ENCODE results near the gene CRYL1. TPM values are rescaled to one million over a fixed set of nuclear protein-coding genes. Genes with fewer than 3 reads are reported as not detected.

CRYL1 gene
- total and polyA plus RNA-seq, 2 of the 13 experiments (the other 11 are each of a cell fraction or from before 2014, with no cell fraction given) = 57.2 to 115 TPM

- TF ChIP-seq REXO4 (CRISPR knock-in tag; IDR thresholded peaks at IDR 0.05; ENCODE audit: borderline replicate concordance) = no peak
- TF ChIP-seq ADNP (CRISPR knock-in tag; IDR thresholded peaks at IDR 0.05) = no peak
- no peak for TF ChIP-seq ZNF460 (CRISPR knock-in tag; IDR thresholded peaks at IDR 0.05; ENCODE audit: borderline replicate concordance)
- no peak for TF ChIP-seq ZNF839 (CRISPR knock-in tag; IDR thresholded peaks at IDR 0.05; ENCODE audit: borderline replicate concordance)
- no peak for TF ChIP-seq ZNF235 (CRISPR knock-in tag; IDR thresholded peaks at IDR 0.05; ENCODE audit: borderline replicate concordance)
- TF ChIP-seq, protein P1, sequence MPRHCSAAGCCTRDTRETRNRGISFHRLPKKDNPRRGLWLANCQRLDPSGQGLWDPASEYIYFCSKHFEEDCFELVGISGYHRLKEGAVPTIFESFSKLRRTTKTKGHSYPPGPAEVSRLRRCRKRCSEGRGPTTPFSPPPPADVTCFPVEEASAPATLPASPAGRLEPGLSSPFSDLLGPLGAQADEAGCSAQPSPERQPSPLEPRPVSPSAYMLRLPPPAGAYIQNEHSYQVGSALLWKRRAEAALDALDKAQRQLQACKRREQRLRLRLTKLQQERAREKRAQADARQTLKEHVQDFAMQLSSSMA (CRISPR knock-in tag; IDR thresholded peaks at IDR 0.05) = no peak
- peak; percentile 81 for TF ChIP-seq HNF4A (CRISPR knock-in tag; IDR thresholded peaks at IDR 0.05)
- no peak for TF ChIP-seq GLI4 (CRISPR knock-in tag; IDR thresholded peaks at IDR 0.05; ENCODE audit: borderline replicate concordance)
- TF ChIP-seq SKIL (CRISPR knock-in tag; IDR thresholded peaks at IDR 0.05; ENCODE audit: borderline replicate concordance) = no peak
- no peak for TF ChIP-seq MTF2 (CRISPR knock-in tag; IDR thresholded peaks at IDR 0.05; ENCODE audit: borderline replicate concordance)
- TF ChIP-seq ZNF552 (CRISPR knock-in tag; IDR thresholded peaks at IDR 0.05; ENCODE audit: borderline replicate concordance) = no peak
- TF ChIP-seq ISL2 (CRISPR knock-in tag; IDR thresholded peaks at IDR 0.05) = peak; percentile 67
- no peak for TF ChIP-seq NFIB (CRISPR knock-in tag; IDR thresholded peaks at IDR 0.05; ENCODE audit: borderline replicate concordance)
- TF ChIP-seq SUZ12 (IDR thresholded peaks at IDR 0.05; ENCODE audit: low read depth, low read length) = no peak
- TF ChIP-seq ZNF275 (CRISPR knock-in tag; IDR thresholded peaks at IDR 0.05; ENCODE audit: borderline replicate concordance) = no peak
- TF ChIP-seq, protein P2, sequence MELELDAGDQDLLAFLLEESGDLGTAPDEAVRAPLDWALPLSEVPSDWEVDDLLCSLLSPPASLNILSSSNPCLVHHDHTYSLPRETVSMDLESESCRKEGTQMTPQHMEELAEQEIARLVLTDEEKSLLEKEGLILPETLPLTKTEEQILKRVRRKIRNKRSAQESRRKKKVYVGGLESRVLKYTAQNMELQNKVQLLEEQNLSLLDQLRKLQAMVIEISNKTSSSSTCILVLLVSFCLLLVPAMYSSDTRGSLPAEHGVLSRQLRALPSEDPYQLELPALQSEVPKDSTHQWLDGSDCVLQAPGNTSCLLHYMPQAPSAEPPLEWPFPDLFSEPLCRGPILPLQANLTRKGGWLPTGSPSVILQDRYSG (CRISPR knock-in tag; IDR thresholded peaks at IDR 0.05) = no peak
- peak; percentile 23; the same call in 1 of the 2 replicates for TF ChIP-seq ZNF687 (CRISPR knock-in tag; IDR thresholded peaks at IDR 0.05)
- peak in 1 of 2 experiments; percentile 71; a peak in 2 of 4 replicates for TF ChIP-seq EP300 (IDR thresholded peaks at IDR 0.05; ENCODE audit: low read depth in 2 of 2, low read length in 2 of 2)
- TF ChIP-seq EP300 (CRISPR knock-in tag; IDR thresholded peaks at IDR 0.05; ENCODE audit: borderline replicate concordance) = no peak
- TF ChIP-seq ZNF644 (CRISPR knock-in tag; IDR thresholded peaks at IDR 0.05; ENCODE audit: low read depth) = no peak
- TF ChIP-seq HOXD1 (CRISPR knock-in tag; IDR thresholded peaks at IDR 0.05) = no peak
Measured at GRCh38 chr13:20534038-20534608, 8.5 kb upstream of the CRYL1 start (continued).

All from HepG2 (cell line).